ENCODE results near the gene USP31.

The USP31 gene

GRCh38 chr16:23156110-23156509 lies 6.9 kb upstream of the USP31 start:
- Histone ChIP-seq H3K4me2 (ENCODE audit: insufficient read depth, low read length) (no peak overlapping the region), H3K27ac (ENCODE audit: low read length) (no peak overlapping the region), H3K9ac (ENCODE audit: low read depth, low read length) (no peak overlapping the region), H4K20me1 (ENCODE audit: insufficient read depth, low read length) (no peaks in the 10 kb centered on the region), H3K4me3 (ENCODE audit: low read depth in 1 of 2, low read length in 2 of 2) (no peak overlapping the region), H3K27me3 (ENCODE audit: insufficient read depth, low read length, poor library complexity) (no peaks in the 10 kb centered on the region), H3K4me1 (ENCODE audit: insufficient read depth, low read length) (peaks cover 11% of the 10 kb centered on the region), H3K79me2 (ENCODE audit: insufficient read depth, low read length) (no peaks in the 10 kb centered on the region), H2AFZ (ENCODE audit: low read depth, low read length) (no peak overlapping the region), H3K9me3 (ENCODE audit: insufficient read depth, low read length, severe bottlenecking) (no peaks in the 10 kb centered on the region), H3K36me3 (ENCODE audit: insufficient read depth, low read length) (no peaks in the 10 kb centered on the region)
- DNase-seq (no peak), ATAC-seq (ENCODE audit: insufficient read depth, low read depth) (no peak)
- TF ChIP-seq CTCF (IDR thresholded peaks at IDR 0.05; ENCODE audit: borderline replicate concordance, extremely low read depth, low read length, poor library complexity, severe bottlenecking) (no peak), EZH2 (IDR thresholded peaks at IDR 0.05; ENCODE audit: borderline replicate concordance, low read depth, low read length, severe bottlenecking) (no peak)

DNA sequence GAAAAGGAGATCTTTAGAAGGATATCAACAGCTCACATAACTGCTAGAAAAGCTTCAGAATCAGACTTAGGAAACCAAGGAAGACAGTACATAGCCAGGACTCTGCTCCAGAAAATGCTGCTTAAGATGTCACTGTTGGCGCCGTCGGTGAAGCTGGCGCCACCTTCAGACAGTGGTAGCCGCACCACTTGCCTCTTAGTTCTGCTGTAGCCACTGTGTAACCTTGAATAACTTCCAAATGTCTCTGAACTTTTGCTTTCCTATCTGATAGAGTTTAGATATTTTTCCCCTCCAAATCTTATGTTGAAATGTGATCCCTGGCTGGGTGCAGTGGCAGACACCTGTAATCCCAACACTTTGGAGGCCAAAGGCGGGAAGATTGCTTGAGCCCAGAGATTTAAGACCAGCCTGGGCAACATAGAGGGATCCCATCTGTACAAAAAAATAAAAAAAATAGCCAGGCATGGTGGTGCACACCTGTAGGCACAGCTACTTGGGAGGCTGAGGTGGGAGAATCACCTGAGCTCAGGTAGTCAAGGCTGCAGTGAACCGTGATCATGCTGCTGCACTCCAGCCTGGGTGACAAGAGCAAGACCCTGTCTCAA lies 6.3 kb upstream of the USP31 start:
- Histone ChIP-seq H3K9ac (ENCODE audit: low read depth, low read length) (no peak overlapping the region), H3K4me2 (ENCODE audit: insufficient read depth, low read length) (no peak overlapping the region), H3K79me2 (ENCODE audit: insufficient read depth, low read length) (no peaks in the 10 kb centered on the region), H3K4me1 (ENCODE audit: insufficient read depth, low read length) (peaks cover 11% of the 10 kb centered on the region), H3K4me3 (ENCODE audit: low read depth in 1 of 2, low read length in 2 of 2) (no peak overlapping the region), H4K20me1 (ENCODE audit: insufficient read depth, low read length) (no peaks in the 10 kb centered on the region), H3K27me3 (ENCODE audit: insufficient read depth, low read length, poor library complexity) (no peaks in the 10 kb centered on the region), H3K9me3 (ENCODE audit: insufficient read depth, low read length, severe bottlenecking) (no peaks in the 10 kb centered on the region), H2AFZ (ENCODE audit: low read depth, low read length) (no peak overlapping the region), H3K36me3 (ENCODE audit: insufficient read depth, low read length) (no peaks in the 10 kb centered on the region), H3K27ac (ENCODE audit: low read length) (no peak overlapping the region)
- DNase-seq (no peak), ATAC-seq (ENCODE audit: insufficient read depth, low read depth) (no peak)
- TF ChIP-seq EZH2 (IDR thresholded peaks at IDR 0.05; ENCODE audit: borderline replicate concordance, low read depth, low read length, severe bottlenecking): no peak
- peak; percentile 48 for TF ChIP-seq CTCF (IDR thresholded peaks at IDR 0.05; ENCODE audit: borderline replicate concordance, extremely low read depth, low read length, poor library complexity, severe bottlenecking)

GRCh38 chr16:23152386-23153178 lies 3.3 kb upstream of the USP31 start:
- no peaks in the 10 kb centered on the region for H3K27me3 ChIP-seq (ENCODE audit: insufficient read depth, low read length, poor library complexity)
- DNase-seq: no peak
- peaks cover 11% of the 10 kb centered on the region for H3K79me2 ChIP-seq (ENCODE audit: insufficient read depth, low read length)
- peaks cover 30% of the 10 kb centered on the region for H3K4me1 ChIP-seq (ENCODE audit: insufficient read depth, low read length)
- TF ChIP-seq EZH2 (IDR thresholded peaks at IDR 0.05; ENCODE audit: borderline replicate concordance, low read depth, low read length, severe bottlenecking) (no peak), CTCF (IDR thresholded peaks at IDR 0.05; ENCODE audit: borderline replicate concordance, extremely low read depth, low read length, poor library complexity, severe bottlenecking) (no peak)
- H2AFZ ChIP-seq (ENCODE audit: low read depth, low read length): no peak overlapping the region
- no peaks in the 10 kb centered on the region for H4K20me1 ChIP-seq (ENCODE audit: insufficient read depth, low read length)
- H3K36me3 ChIP-seq (ENCODE audit: insufficient read depth, low read length): no peaks in the 10 kb centered on the region
- ATAC-seq (ENCODE audit: insufficient read depth, low read depth): no peak
- no peaks in the 10 kb centered on the region for H3K9me3 ChIP-seq (ENCODE audit: insufficient read depth, low read length, severe bottlenecking)
- no peak overlapping the region for H3K4me3 ChIP-seq (ENCODE audit: low read depth in 1 of 2, low read length in 2 of 2)
- H3K4me2 ChIP-seq (ENCODE audit: insufficient read depth, low read length): no peak overlapping the region
- H3K27ac ChIP-seq (ENCODE audit: low read length): no peak overlapping the region
- H3K9ac ChIP-seq (ENCODE audit: low read depth, low read length): no peak overlapping the region
